IPS-15b (cell line): Measurements from ENCODE around the gene AAK1.

ENCODE experiments used
- H3K27me3 ChIP-seq: one replicate; pipeline ENCODE4 v1.6.1; 2013; ENCODE audit warnings: low read length; ENCODE audit not compliant: control insufficient read depth, insufficient read depth
- H3K36me3 ChIP-seq: one replicate; pipeline ENCODE4 v1.6.1; 2013; ENCODE audit warnings: low read length; ENCODE audit not compliant: control insufficient read depth, insufficient read depth
- H3K4me1 ChIP-seq: one replicate; pipeline ENCODE4 v1.6.1; 2013; ENCODE audit warnings: mild to moderate bottlenecking, low read length; ENCODE audit not compliant: control insufficient read depth, insufficient read depth
- H3K4me3 ChIP-seq: one replicate; pipeline ENCODE4 v1.5.1; 2013; ENCODE audit warnings: low read depth, low read length
- H3K9ac ChIP-seq: one replicate; pipeline ENCODE4 v1.6.1; 2013; ENCODE audit warnings: low read depth, mild to moderate bottlenecking, low read length
- H3K9me3 ChIP-seq: one replicate; pipeline ENCODE4 v1.6.1; 2013; ENCODE audit warnings: mild to moderate bottlenecking, low read length; ENCODE audit not compliant: control insufficient read depth, insufficient read depth

The AAK1 gene

DNA sequence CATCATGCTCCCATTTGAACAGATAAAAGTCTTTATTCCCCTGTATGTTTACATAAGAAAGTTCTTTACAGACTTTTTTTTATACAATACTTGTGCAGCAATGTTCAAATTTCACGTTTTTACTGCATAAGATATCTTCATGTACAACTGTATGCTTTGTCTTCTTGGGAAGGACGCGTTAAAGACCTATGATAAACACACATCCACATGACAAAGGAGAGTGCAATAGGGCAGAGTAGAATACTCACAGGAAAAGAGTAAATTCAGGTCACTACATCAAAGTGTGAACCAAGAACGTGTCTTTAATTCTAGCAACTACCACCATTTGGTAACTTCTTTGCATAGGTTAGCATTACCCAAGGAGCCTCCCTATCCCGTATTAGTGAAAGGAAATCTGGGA lies 172.6 kb downstream of the AAK1 start:
- Histone ChIP-seq H3K27me3 (no peaks in the 10 kb centered on the region), H3K4me3 (no peak overlapping the region), H3K36me3 (peaks cover 2% of the 10 kb centered on the region), H3K9ac (no peak overlapping the region), H3K4me1 (peaks cover 2% of the 10 kb centered on the region), H3K9me3 (no peaks in the 10 kb centered on the region)

DNA sequence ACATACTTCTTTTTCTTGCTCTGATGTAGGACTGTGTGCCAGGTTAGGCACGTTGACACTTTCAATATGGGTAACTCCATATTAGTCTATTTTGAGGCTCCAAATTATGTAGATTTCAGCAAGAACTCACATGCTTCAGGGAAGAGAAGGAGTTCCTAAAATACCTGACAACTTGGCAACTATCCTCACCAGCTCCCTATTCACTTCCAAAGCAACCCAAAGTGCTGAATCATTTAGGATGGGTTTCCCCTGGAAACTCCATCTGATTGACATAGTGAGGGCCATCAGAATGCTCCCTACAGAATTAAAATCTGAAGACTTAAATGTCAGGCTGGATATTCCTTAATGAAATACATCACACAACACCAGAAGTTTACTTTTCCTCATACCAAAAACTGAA lies 173.8 kb downstream of the AAK1 start:
- Histone ChIP-seq H3K9me3 (no peaks in the 10 kb centered on the region), H3K9ac (no peak overlapping the region), H3K4me3 (no peak overlapping the region), H3K36me3 (peaks cover 10% of the 10 kb centered on the region), H3K27me3 (no peaks in the 10 kb centered on the region), H3K4me1 (peaks cover 2% of the 10 kb centered on the region)

DNA sequence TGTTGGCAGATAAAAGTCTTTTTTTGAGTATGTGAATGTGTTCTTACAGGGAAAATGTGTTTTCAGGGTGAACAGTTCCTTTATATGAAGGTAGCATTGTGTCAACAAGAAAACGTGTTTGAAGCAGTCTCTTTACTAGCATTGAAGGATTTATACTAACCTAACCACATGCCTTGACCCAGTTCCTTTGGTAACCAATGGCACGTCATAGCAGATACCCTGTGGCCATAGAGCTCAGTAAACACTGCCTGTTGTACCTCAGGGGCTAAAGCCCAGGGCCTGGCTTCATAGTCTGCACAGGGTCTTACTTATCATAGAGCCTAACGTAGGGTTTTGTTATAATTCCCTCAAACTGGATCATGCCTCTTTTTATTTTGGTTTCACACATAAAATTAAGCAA lies 174.2 kb downstream of the AAK1 start:
- no peaks in the 10 kb centered on the region for H3K27me3 ChIP-seq
- H3K9ac ChIP-seq: no peak overlapping the region
- H3K9me3 ChIP-seq: no peaks in the 10 kb centered on the region
- peaks cover 10% of the 10 kb centered on the region for H3K36me3 ChIP-seq
- peaks cover 2% of the 10 kb centered on the region for H3K4me1 ChIP-seq
- no peak overlapping the region for H3K4me3 ChIP-seq

DNA sequence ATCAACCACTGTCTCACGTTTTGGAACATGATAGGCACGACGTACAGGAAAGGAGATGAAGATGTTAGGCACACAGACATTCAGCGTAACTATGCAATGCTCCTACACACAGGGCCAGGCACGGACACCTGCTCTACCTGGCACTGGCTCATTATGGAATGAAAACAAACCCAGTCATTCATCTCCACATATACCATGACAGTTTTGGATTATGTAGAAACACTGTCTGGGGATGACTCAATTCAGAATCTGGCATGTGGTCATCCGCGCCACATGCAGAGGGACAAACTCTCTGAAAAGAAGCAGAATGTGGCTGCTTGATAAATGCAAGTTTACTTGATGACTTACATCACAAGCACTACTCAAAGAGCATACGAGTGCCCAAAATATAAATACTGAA lies 176.8 kb downstream of the AAK1 start:
- no peak overlapping the region for H3K9ac ChIP-seq
- H3K4me1 ChIP-seq: peaks cover 2% of the 10 kb centered on the region
- H3K27me3 ChIP-seq: no peaks in the 10 kb centered on the region
- no peak overlapping the region for H3K4me3 ChIP-seq
- H3K36me3 ChIP-seq: peaks cover 10% of the 10 kb centered on the region
- H3K9me3 ChIP-seq: no peaks in the 10 kb centered on the region

DNA sequence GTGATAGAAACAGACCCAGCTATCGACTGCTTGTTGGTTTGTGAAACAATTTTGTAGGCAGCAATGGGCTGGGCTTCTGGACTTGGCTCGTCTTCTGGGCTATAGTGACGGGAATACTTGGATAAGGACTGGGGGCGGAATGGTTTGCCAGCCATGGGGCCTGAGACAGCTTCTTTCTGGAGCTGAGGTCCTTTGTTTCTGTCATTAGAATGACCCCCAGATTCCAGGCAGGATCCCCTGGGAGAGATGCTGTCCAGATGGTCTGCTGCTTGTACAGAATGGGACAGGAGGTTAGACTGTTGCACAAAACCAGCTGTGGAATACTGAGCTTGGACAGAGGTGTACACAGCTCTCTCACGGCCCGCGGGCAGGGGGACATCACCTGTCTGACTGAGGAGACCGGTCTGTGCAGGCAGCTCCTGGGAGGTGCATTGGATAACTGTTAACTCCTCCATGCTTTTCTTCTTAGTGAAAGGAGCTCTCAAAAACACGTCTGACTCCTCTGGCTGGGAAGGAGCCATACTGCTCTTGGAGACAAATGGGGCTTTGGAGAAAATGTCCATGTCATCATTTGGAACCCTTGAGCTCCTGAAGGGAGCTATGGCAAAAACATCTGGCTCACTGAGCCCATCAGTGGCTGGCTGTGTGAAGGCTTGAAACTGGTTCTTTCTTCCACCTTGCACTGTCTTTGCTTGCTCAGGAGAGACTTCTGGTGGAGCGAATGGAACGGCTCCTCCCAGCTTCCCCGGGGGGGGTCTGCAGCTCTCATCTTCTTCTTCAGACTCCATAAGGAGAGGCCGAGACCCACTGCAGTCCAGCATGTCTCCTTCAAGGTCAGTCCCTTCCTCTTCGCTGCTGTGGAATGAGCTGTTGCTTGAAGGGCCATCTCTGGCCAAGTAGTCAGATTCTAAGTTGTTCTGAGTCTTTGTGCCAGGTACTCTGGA lies 177.8 kb downstream of the AAK1 start:
- H3K27me3 ChIP-seq: no peaks in the 10 kb centered on the region
- peaks cover 10% of the 10 kb centered on the region for H3K36me3 ChIP-seq
- H3K9ac ChIP-seq: no peak overlapping the region
- H3K9me3 ChIP-seq: no peaks in the 10 kb centered on the region
- H3K4me1 ChIP-seq: no peaks in the 10 kb centered on the region
- H3K4me3 ChIP-seq: no peak overlapping the region

DNA sequence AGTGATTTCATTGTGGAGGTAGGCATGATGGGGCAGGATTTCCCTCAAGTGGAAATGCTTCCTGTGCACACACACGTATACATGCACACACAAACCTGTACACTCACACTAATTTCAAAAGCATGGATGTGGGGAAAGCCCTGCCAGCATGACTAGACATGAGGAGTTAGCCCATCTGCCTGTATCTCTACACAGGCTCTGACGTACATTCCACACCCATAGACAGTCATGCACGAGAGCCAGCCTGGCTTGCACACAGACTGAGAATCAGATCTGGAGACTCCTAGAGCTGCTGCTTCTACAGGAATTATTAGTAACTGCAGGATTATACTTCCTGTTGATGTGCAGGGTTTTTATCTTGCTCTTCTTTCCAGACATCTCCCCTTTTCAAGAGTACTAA lies 179.0 kb downstream of the AAK1 start:
- H3K27me3 ChIP-seq: no peaks in the 10 kb centered on the region
- H3K9me3 ChIP-seq: no peaks in the 10 kb centered on the region
- H3K36me3 ChIP-seq: peaks cover 10% of the 10 kb centered on the region
- H3K4me3 ChIP-seq: no peak overlapping the region
- no peak overlapping the region for H3K9ac ChIP-seq
- no peaks in the 10 kb centered on the region for H3K4me1 ChIP-seq

DNA sequence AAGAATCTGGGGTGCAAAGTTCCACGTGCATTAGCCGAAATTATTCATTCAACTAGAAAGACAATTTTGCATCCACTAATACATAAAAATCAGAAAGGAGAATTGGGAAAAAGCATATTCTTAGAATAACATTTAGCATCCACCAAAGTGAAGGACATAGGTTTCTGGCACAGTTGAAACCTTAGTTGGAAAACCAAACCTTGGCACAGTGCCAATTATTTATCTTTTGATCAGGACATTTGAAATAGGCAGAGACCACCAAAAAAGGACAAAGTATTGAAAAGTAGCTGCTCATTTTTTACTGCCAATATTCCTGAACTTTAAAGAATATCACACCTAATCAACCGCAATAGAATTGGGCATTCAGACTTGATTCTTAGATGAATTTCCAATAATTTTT lies 180.8 kb downstream of the AAK1 start:
- no peaks in the 10 kb centered on the region for H3K27me3 ChIP-seq
- no peak overlapping the region for H3K4me3 ChIP-seq
- no peaks in the 10 kb centered on the region for H3K9me3 ChIP-seq
- no peak overlapping the region for H3K9ac ChIP-seq
- H3K4me1 ChIP-seq: no peaks in the 10 kb centered on the region
- H3K36me3 ChIP-seq: peaks cover 10% of the 10 kb centered on the region

DNA sequence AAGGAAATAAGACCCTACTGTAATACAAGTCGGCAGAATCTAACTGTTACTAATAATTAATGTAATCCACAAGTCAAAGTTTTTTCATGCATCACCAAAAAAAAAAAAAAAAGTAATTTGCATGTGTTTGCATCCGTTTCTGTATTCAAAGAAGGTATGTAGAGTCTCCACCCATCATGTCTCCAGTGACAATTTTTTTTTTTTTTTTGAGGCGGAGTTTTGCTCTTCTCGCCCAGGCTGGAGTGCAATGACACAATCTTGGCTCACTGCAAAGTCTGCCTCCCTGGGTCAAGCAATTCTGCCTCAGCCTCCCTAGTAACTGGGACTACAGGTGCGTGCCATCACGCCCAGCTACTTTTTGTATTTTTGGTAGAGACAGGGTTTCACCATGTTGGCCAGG lies 182.1 kb downstream of the AAK1 start:
- no peaks in the 10 kb centered on the region for H3K4me1 ChIP-seq
- no peak overlapping the region for H3K9ac ChIP-seq
- H3K36me3 ChIP-seq: peaks cover 10% of the 10 kb centered on the region

DNA sequence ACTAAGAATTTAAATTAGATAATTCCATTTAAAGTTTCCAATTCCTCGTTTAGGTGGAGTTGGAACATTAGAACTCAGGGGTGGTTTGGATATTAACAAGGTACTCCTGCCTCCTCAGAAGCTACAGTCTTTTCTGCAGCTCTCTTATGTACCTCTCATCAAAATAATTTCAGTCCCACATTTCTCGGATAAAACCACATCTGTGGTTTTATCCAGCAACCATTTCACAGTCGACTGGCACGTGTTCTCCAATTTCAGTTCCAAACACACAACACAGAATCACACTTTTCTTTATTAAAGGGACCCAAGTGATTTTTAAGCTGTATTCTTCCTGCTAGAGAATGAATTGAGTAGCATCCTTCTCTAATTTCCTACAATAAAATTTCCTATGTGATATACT lies 183.6 kb downstream of the AAK1 start:
- Histone ChIP-seq H3K4me1 (no peaks in the 10 kb centered on the region), H3K36me3 (no peaks in the 10 kb centered on the region), H3K27me3 (no peaks in the 10 kb centered on the region), H3K9me3 (no peaks in the 10 kb centered on the region), H3K9ac (no peak overlapping the region), H3K4me3 (no peak overlapping the region)

More for the DNA sequence above, 182.1 kb downstream of the AAK1 start:
- H3K9me3 ChIP-seq: no peaks in the 10 kb centered on the region
- no peaks in the 10 kb centered on the region for H3K27me3 ChIP-seq
- H3K4me3 ChIP-seq: no peak overlapping the region

DNA sequence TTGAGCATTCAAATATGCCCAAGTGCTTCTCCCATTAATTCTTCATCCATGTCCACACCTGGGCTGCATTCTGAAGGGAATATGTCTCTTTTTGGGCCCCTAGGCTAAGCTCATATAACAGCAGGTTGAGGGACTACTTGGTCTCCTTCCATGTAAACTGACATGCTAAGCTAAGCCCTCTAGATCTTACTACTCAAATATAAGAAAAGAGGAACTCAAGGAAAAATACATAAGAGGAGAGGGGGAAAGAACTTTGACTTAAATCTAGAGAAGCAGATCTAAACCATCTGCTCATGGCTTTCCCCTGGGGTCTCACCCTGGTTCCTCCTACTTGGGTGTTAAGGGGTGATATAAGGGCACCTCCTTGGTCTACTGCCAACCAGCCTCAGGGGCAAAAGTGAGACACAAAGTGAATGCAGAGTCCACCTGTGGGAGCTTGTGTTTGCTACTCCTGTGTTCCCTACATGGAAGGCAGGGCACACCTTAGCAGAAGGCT lies 186.5 kb downstream of the AAK1 start:
- H3K9me3 ChIP-seq: no peaks in the 10 kb centered on the region

DNA sequence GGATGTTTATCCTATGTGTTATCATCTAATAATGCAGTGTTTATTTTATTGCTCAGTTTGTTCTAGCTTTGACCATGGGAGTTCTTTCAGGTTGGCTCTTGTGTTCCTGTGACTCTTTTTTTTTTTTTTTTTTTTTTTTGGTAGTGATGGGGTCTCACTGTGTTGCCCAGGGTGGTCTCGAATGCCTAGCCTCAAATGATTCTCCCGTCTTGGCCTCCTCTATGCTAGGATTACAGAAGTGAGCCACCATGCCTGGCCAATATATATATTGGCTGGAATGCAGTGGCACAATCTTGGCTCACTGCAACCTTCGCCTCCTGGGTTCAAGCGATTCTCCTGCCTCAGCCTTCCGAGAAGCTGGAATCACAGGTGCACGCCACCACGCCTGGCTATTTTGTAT lies 187.4 kb downstream of the AAK1 start:
- Histone ChIP-seq H3K27me3 (no peaks in the 10 kb centered on the region), H3K9me3 (no peaks in the 10 kb centered on the region), H3K9ac (no peak overlapping the region), H3K36me3 (no peaks in the 10 kb centered on the region), H3K4me3 (no peak overlapping the region), H3K4me1 (peaks cover 6% of the 10 kb centered on the region)

More for the DNA sequence above, 186.5 kb downstream of the AAK1 start:
- Histone ChIP-seq H3K4me3 (no peak overlapping the region), H3K9ac (no peak overlapping the region), H3K4me1 (peaks cover 2% of the 10 kb centered on the region), H3K36me3 (no peaks in the 10 kb centered on the region), H3K27me3 (no peaks in the 10 kb centered on the region)

DNA sequence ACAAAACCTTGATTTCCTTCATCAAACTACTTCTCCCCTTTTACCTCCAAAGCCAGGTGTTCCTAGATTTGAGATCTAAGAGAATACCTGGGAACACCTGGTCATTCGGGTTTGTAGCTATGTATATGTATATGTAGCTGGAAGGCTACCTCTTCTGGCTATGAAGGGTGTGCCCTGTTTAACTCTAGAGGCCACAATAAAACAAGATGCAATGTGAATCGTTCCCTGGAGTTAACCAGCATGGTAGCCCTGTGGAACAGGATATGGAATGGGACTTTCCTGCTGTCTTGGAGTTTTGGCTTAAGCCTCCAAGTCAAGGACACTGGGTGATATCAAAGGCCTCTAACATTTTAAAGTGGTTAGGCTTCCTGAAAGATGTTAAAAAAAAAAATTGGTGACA lies 188.6 kb downstream of the AAK1 start:
- H3K27me3 ChIP-seq: no peaks in the 10 kb centered on the region
- no peak overlapping the region for H3K4me3 ChIP-seq
- no peaks in the 10 kb centered on the region for H3K9me3 ChIP-seq
- no peaks in the 10 kb centered on the region for H3K36me3 ChIP-seq
- H3K9ac ChIP-seq: no peak overlapping the region
- H3K4me1 ChIP-seq: peaks cover 16% of the 10 kb centered on the region
